ENCODE data around the gene SEMA4A. TPM values are rescaled to one million over a fixed set of nuclear protein-coding genes. Genes with fewer than 3 reads are reported as not detected.
A peak's percentile ranks its signal among the peaks of the same experiment; 100 is the strongest.

Gene SEMA4A
- total RNA-seq, 1 experiment from 2014 or later = 1.5 TPM

GRCh38 chr1:156221986-156222692, 68.8 kb downstream of the SEMA4A start:
- TF ChIP-seq CTCF (IDR thresholded peaks at IDR 0.05; ENCODE audit: unreplicated experiment) = no peak
- Mint-ChIP-seq H3K4me1 (ENCODE audit: insufficient read depth, unreplicated experiment) (peaks cover 42% of the 10 kb centered on the region), H3K9me3 (ENCODE audit: unreplicated experiment) (no peaks in the 10 kb centered on the region), H3K27ac (ENCODE audit: low read depth, unreplicated experiment) (no peak overlapping the region), H3K27me3 (ENCODE audit: insufficient read depth, unreplicated experiment) (no peaks in the 10 kb centered on the region), H3K36me3 (ENCODE audit: insufficient read depth, unreplicated experiment) (peaks cover 54% of the 10 kb centered on the region), H3K4me3 (ENCODE audit: unreplicated experiment) (no peak overlapping the region)
- no peak for DNase-seq (ENCODE audit: unreplicated experiment)
- no TSS peak for BruUV-seq (replicated peaks)
- intact Hi-C loops (cut with micrococcal nuclease) = no loop called here
- POLR2A ChIA-PET = interaction anchor here (0.6 to 0.9 kb wide), 2 partner anchors 9 to 95 kb away, joined by 3 to 5 read pairs; partner anchors contain the start of gene PMF1
- CTCF ChIA-PET = interaction anchor here (0.6 to 22.6 kb wide), 6 partner anchors 14 to 156 kb away, joined by 3 to 524 read pairs (median 4); no protein-coding TSS in a partner anchor

- intact Hi-C loops (cut with micrococcal nuclease) = loop anchor here (1.0 kb wide), 3 partner anchors 79 to 135 kb away; no protein-coding TSS in a partner anchor
- Mint-ChIP-seq H3K9me3 (ENCODE audit: unreplicated experiment) (no peaks in the 10 kb centered on the region), H3K27me3 (ENCODE audit: insufficient read depth, unreplicated experiment) (no peaks in the 10 kb centered on the region), H3K4me3 (ENCODE audit: unreplicated experiment) (no peak overlapping the region), H3K27ac (ENCODE audit: low read depth, unreplicated experiment) (peak overlapping the region; percentile 10), H3K36me3 (ENCODE audit: insufficient read depth, unreplicated experiment) (peaks cover 58% of the 10 kb centered on the region), H3K4me1 (ENCODE audit: insufficient read depth, unreplicated experiment) (peaks cover 27% of the 10 kb centered on the region)
- ChIA-PET CTCF (interaction anchor here (0.6 to 22.6 kb wide), 45 partner anchors 8 to 292 kb away, joined by 3 to 524 read pairs (median 6); partner anchors contain the start of genes BGLAP, KHDC4, PAQR6 and PMF1), POLR2A (interaction anchor here (0.6 to 5.1 kb wide), 15 partner anchors 8 to 135 kb away, joined by 3 to 52 read pairs (median 3); partner anchors contain the start of genes PMF1 and SEMA4A)
- DNase-seq (ENCODE audit: unreplicated experiment) = no peak
- no peak for TF ChIP-seq CTCF (IDR thresholded peaks at IDR 0.05; ENCODE audit: unreplicated experiment)
- BruUV-seq (replicated peaks) = no TSS peak
Observed at GRCh38 chr1:156225677-156226014, 72.3 kb downstream of the SEMA4A start.

DNA sequence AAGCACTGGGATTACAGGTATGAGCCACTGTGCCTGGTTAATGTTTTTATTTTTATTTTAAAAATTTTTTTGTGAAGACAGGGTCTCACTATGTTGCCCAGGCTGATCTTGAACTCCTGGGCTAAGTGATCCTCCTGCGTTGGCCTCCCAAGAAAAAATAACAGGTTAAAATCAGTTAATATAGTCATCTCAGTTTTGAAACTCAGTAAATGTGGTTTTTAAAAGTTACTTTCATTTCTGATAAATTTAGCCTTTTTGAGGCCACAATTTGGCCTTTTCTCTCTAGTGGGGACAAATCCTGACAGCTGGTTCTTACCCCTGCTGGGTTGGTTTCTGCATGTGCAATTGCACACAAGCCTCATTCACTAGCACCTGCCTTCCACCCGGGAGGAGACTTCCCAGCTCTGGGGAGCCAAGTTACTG, 72.7 kb downstream of the SEMA4A start:
- TF ChIP-seq CTCF (IDR thresholded peaks at IDR 0.05; ENCODE audit: unreplicated experiment) = no peak
- Mint-ChIP-seq H3K4me3 (ENCODE audit: unreplicated experiment) (no peak overlapping the region), H3K36me3 (ENCODE audit: insufficient read depth, unreplicated experiment) (peaks cover 57% of the 10 kb centered on the region), H3K9me3 (ENCODE audit: unreplicated experiment) (no peaks in the 10 kb centered on the region), H3K27me3 (ENCODE audit: insufficient read depth, unreplicated experiment) (no peaks in the 10 kb centered on the region), H3K4me1 (ENCODE audit: insufficient read depth, unreplicated experiment) (peaks cover 24% of the 10 kb centered on the region), H3K27ac (ENCODE audit: low read depth, unreplicated experiment) (no peak overlapping the region)
- ChIA-PET CTCF (interaction anchor here (1.1 to 22.6 kb wide), 24 partner anchors 9 to 155 kb away, joined by 3 to 524 read pairs (median 10); partner anchors contain the start of genes BGLAP, PMF1, SEMA4A and SMG5), POLR2A (interaction anchor here (0.7 to 5.1 kb wide), 8 partner anchors 13 to 130 kb away, joined by 3 to 52 read pairs (median 5); partner anchors contain the start of genes PMF1 and SEMA4A)
- intact Hi-C loops (cut with micrococcal nuclease) = no loop called here
- BruUV-seq (replicated peaks) = no TSS peak
- no peak for DNase-seq (ENCODE audit: unreplicated experiment)

DNA sequence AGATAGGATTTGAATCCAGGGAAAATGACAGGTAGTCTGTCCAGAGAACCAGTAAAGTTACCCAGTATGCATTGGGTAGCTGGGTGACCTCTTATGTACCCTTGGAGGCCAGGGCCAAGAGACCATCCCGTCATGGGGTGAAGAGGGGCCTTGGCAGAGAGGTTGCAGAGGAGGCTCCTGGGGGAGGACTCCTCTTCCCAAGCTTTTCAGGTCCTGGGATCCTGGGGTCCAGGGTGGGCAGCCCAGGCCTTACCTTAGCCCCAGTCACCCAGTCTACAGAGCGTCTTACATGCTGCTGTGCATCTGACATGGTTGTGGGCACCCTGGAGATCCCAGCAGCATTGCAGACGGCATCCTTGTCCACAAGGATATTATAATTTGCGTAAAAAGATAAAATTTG, 73.4 kb downstream of the SEMA4A start:
- H3K36me3 Mint-ChIP-seq (ENCODE audit: insufficient read depth, unreplicated experiment) = peaks cover 55% of the 10 kb centered on the region
- BruUV-seq (replicated peaks) = no TSS peak
- intact Hi-C loops (cut with micrococcal nuclease) = no loop called here
- H3K9me3 Mint-ChIP-seq (ENCODE audit: unreplicated experiment) = no peaks in the 10 kb centered on the region
- DNase-seq (ENCODE audit: unreplicated experiment) = no peak
- H3K4me1 Mint-ChIP-seq (ENCODE audit: insufficient read depth, unreplicated experiment) = peaks cover 22% of the 10 kb centered on the region
- H3K27me3 Mint-ChIP-seq (ENCODE audit: insufficient read depth, unreplicated experiment) = no peaks in the 10 kb centered on the region
- no peak for TF ChIP-seq CTCF (IDR thresholded peaks at IDR 0.05; ENCODE audit: unreplicated experiment)
- H3K4me3 Mint-ChIP-seq (ENCODE audit: unreplicated experiment) = no peak overlapping the region
- ChIA-PET POLR2A (interaction anchor here (1.4 to 5.1 kb wide), 3 partner anchors 12 to 81 kb away, joined by 6 to 52 read pairs (median 7); partner anchors contain the start of gene PMF1), CTCF (interaction anchor here (0.7 to 22.6 kb wide), 21 partner anchors 9 to 286 kb away, joined by 3 to 524 read pairs (median 10); partner anchors contain the start of genes BGLAP, PMF1, SEMA4A and SMG5)
- H3K27ac Mint-ChIP-seq (ENCODE audit: low read depth, unreplicated experiment) = no peak overlapping the region

Data from MCF 10A (cell line).